ENCODE results near the gene LTBP3.
"Not testable (repeated sequence)": the region's sequence is repeated elsewhere in the genome, so short reads cannot be mapped to it uniquely, and the experiment has no call there.

- not testable (repeated sequence) for TF ChIP-seq EP300 (IDR thresholded peaks at IDR 0.05; ENCODE audit: borderline replicate concordance in 1 of 2, low read depth in 1 of 2, low read length in 1 of 2); RXRA (IDR thresholded peaks at IDR 0.05; ENCODE audit: borderline replicate concordance, low read depth)
These were observed 45.8 kb downstream of the LTBP3 start for GRCh38 chr11:65512311-65512710.
